ENCODE measurements around the gene PRDM13. TPM values are rescaled to one million over a fixed set of nuclear protein-coding genes. Genes with fewer than 3 reads are reported as not detected.

Gene PRDM13
- total and polyA plus RNA-seq, 7 donors: not detected

DNA sequence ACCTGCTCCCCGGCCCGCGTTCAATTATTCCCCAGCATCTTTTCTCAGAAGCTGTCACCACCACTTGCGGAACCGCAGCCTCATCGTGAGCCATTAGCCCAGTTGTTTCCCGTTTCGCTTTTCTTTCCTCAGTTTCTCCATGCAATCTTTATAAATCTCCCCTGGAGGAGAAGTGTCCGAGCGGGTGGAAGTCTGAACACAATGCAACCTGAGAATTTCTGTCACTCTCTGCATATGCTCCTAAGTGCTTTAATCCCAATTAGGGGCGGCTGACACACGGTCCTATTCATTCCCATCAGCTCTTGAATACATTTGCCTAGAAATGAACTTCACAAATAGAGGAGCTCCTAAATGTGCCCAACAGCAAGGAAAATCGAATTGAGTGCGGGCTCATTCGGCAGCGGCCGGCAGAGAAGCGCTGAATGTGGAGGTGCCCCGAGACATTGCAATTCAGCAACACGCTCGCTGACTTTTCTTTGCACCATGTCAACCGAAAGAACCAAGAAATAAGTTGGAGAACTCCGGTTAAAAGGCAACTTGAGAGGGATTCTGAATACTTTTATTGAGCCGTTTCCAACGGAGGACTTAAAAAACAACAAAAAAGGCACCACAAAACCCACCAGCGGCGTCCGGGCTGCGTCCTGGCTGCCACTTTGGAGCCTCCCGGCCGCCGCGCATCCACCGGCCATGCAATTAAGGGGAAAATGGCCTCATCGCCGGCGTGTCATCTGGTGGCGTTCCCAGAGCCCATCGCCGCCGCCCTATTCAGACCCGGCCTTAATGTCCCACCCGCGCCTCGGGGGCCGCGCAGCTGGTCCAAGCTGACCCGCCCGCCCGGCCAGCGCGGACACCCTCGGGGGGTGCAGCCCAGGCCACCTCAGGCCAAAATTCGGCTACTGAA, 3.9 kb upstream of the PRDM13 start:
- TF ChIP-seq, protein P1, sequence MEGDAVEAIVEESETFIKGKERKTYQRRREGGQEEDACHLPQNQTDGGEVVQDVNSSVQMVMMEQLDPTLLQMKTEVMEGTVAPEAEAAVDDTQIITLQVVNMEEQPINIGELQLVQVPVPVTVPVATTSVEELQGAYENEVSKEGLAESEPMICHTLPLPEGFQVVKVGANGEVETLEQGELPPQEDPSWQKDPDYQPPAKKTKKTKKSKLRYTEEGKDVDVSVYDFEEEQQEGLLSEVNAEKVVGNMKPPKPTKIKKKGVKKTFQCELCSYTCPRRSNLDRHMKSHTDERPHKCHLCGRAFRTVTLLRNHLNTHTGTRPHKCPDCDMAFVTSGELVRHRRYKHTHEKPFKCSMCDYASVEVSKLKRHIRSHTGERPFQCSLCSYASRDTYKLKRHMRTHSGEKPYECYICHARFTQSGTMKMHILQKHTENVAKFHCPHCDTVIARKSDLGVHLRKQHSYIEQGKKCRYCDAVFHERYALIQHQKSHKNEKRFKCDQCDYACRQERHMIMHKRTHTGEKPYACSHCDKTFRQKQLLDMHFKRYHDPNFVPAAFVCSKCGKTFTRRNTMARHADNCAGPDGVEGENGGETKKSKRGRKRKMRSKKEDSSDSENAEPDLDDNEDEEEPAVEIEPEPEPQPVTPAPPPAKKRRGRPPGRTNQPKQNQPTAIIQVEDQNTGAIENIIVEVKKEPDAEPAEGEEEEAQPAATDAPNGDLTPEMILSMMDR (IDR thresholded peaks at IDR 0.05): no peak
- no peaks in the 10 kb centered on the region for H3K36me3 ChIP-seq (ENCODE audit: insufficient read depth in 1 of 2, low read depth in 1 of 2)
- peak overlapping the region; percentile 59 for H3K4me3 ChIP-seq
- no peak overlapping the region for H3K27ac ChIP-seq
- peaks cover 17 to 100% (median 47%) of the 10 kb centered on the region in 3 donors for H3K27me3 ChIP-seq (ENCODE audit: insufficient read depth in 3 of 3, low read length in 2 of 3)
- H3K4me1 ChIP-seq: peaks cover 24% of the 10 kb centered on the region
- peak in 2 of 4 donors; percentile 40 to 41 for ATAC-seq
- intact Hi-C loops (cut with DNase I): no loop called here
- H3K9me3 ChIP-seq: no peaks in the 10 kb centered on the region
- no peak for DNase-seq
- WGBS, 3 donors: 5 to 6% (median 6%) methylated on average over 44 to 54 of the region's 54 CpGs

DNA sequence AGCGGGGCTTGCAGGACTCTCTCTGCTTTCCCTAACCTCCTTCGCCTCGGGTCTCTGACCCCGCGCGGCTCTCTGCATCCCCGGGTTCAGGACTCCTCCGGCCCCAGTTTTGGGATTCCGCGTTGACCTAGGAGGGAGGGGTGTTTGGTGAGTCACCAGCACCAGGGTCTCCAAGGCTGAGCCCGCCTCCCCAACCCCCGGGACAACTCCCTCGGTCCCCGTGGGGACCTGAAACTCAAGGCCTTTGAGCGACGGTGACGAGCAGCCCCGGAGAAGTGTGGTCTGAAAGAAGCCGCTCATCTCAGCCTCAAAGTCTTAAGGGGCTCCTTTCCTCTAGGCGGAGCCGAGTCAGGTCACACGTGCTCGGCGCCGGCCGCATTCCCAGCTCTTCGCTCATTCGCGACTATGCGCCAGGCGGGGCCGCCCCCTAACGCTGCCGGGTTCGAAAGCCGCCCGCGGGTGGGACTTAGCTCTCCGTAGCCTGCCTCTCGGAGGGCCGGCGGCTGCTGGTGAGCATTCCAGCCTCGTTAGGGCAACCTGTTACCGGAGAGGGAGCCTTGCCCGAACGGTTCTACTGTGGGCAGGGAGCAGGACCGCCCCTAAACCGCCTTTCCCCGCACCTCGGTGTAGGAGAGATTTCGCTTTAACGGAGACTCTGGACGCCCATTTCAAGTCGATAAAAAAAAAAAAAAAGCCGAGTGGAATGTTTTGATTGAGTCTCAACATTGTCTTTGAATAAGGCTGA, 3.0 kb upstream of the PRDM13 start:
- Histone ChIP-seq H3K4me3 (peak overlapping the region; percentile 59), H3K27me3 (ENCODE audit: insufficient read depth in 3 of 3, low read length in 2 of 3) (peaks cover 13 to 100% (median 56%) of the 10 kb centered on the region in 3 donors), H3K9me3 (no peaks in the 10 kb centered on the region), H3K27ac (no peak overlapping the region), H3K4me1 (peaks cover 29% of the 10 kb centered on the region), H3K36me3 (ENCODE audit: insufficient read depth in 1 of 2, low read depth in 1 of 2) (no peaks in the 10 kb centered on the region)
- ATAC-seq (peak; percentile 22 to 57 (median 34)), DNase-seq (peak in 1 of 2 donors; percentile 52)
- WGBS, 3 donors: 1% methylated on average over 55 of the region's 55 CpGs
- intact Hi-C loops (cut with DNase I): no loop called here
- TF ChIP-seq, protein P1 (IDR thresholded peaks at IDR 0.05): no peak

DNA sequence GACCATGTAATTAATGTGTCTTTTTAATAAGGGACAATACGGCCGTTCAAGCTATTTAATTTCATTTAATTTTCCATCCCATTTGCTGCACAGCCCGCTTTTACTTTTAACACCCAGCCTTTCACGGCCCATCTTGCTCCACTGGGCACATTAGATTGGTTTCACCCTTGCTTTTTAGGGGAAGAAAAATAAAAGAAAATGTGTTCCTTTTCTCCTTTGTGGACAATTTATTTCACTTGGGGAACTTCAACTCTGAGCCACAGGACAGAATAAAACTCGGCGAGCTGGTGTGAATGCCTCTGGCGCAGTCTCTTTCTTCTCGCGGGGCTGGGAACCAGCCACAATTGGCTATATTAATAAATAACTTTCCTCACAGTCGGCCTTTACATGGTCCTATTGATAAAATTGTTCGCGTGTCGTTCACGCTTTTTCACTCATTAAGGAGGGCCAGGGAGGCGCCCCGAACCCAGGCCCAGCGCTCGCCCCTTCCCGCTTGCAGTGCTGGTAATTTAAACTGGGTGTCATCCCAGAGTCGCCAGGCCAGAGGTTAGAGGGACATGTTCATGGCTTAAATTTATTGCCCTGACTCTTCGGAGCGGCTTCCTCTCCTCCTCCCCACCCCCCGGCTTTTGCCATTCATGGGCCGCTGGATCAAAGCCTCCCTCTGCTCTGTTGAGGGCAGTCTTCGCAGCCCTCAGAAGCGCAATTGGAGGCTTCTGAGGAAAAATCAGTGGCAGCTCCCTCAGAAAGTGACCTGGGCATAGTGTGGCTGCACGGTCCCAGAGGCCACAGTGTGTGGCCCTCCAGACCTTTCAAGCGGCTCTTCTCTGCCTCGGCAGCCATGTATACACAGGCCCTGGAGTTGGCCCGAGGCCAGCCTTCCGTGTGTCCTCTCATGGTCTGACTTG, 2.2 kb upstream of the PRDM13 start:
- DNase-seq (no peak), ATAC-seq (no peak)
- Histone ChIP-seq H3K27ac (no peak overlapping the region), H3K4me3 (peak overlapping the region; percentile 59), H3K27me3 (ENCODE audit: insufficient read depth in 3 of 3, low read length in 2 of 3) (peaks cover 12 to 100% (median 59%) of the 10 kb centered on the region in 3 donors), H3K9me3 (no peaks in the 10 kb centered on the region), H3K4me1 (peaks cover 29% of the 10 kb centered on the region), H3K36me3 (ENCODE audit: insufficient read depth in 1 of 2, low read depth in 1 of 2) (no peaks in the 10 kb centered on the region)
- intact Hi-C loops (cut with DNase I): no loop called here
- TF ChIP-seq, protein P1 (IDR thresholded peaks at IDR 0.05): no peak
- WGBS, 3 donors: 17 to 23% (median 18%) methylated on average over 31 of the region's 31 CpGs

DNA sequence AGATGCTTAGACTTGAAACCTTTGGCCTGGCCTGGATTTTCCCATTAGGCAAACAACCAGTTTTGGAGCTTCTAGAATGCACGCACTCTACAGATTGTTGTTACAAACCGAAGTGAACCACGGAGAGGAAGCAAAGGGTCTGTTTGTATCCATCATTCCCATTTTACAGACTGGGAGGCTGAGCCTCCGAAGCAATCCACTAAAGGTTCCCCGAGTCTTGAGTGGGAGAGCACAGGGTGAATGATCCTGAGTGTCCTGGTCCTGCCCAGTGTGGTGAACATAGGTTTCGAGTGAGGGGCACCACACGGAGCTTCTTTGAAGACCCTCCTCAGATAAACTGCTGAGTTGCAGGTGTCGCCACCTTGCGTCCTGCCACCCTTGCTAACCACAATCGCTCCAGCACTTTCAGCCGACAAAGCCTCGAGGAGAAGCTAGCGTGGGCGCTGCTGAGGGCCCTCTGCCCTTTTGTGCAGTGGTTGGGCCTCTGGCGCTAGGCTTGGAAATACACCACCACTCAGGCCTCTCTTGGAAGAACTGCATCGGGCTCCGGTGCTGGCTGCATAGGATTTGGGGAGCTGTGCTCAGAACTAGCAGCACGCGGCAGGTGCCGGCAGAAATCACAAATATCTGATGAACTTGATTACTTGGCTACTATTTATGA, 1.4 kb upstream of the PRDM13 start:
- ATAC-seq: no peak
- no peak overlapping the region for H3K27ac ChIP-seq
- intact Hi-C loops (cut with DNase I): no loop called here
- peaks cover 12 to 100% (median 59%) of the 10 kb centered on the region in 3 donors for H3K27me3 ChIP-seq (ENCODE audit: insufficient read depth in 3 of 3, low read length in 2 of 3)
- no peaks in the 10 kb centered on the region for H3K36me3 ChIP-seq (ENCODE audit: insufficient read depth in 1 of 2, low read depth in 1 of 2)
- 20 to 27% (median 21%) methylated on average over 20 of the region's 20 CpGs for WGBS, 3 donors
- TF ChIP-seq, protein P1 (IDR thresholded peaks at IDR 0.05): no peak
- no peaks in the 10 kb centered on the region for H3K9me3 ChIP-seq
- no peak overlapping the region for H3K4me3 ChIP-seq
- DNase-seq: no peak
- H3K4me1 ChIP-seq: peaks cover 29% of the 10 kb centered on the region
